Endodermal cell (in vitro differentiated cells): Measurements from ENCODE around the gene PYCR2. TPM values are rescaled to one million over a fixed set of nuclear protein-coding genes. Genes with fewer than 3 reads are reported as not detected.

Source experiments
- DNase-seq: peaks from one replicate; pipeline ENCODE4 v3.0.0-alpha.2; 2017
- H3K27ac ChIP-seq: 2 replicates; pipeline ENCODE4 v1.5.1; 2013; ENCODE audit warnings: mild to moderate bottlenecking, low read depth, low read length, moderate library complexity
- H3K27me3 ChIP-seq: 2 replicates; pipeline ENCODE4 v1.6.1; 2013; ENCODE audit warnings: mild to moderate bottlenecking, low read length, moderate library complexity; ENCODE audit not compliant: insufficient read depth, control insufficient read depth, poor library complexity, severe bottlenecking
- H3K36me3 ChIP-seq: 2 replicates; pipeline ENCODE4 v1.7.0; 2013; ENCODE audit warnings: mild to moderate bottlenecking, low read length, moderate library complexity; ENCODE audit not compliant: control insufficient read depth, insufficient read depth
- H3K4me1 ChIP-seq: one replicate; pipeline ENCODE4 v1.7.0; 2013; ENCODE audit warnings: low read length; ENCODE audit not compliant: control insufficient read depth, insufficient read depth
- H3K4me3 ChIP-seq: 2 replicates; pipeline ENCODE4 v1.5.1; 2013; ENCODE audit warnings: mild to moderate bottlenecking, low read length, moderate library complexity
- H3K9ac ChIP-seq: 2 replicates; pipeline ENCODE4 v1.6.1; 2013; ENCODE audit warnings: mild to moderate bottlenecking, low read length, moderate library complexity; ENCODE audit not compliant: poor library complexity, severe bottlenecking; ENCODE audit errors: extremely low read depth
- H3K9me3 ChIP-seq: 2 replicates; pipeline ENCODE4 v1.6.1; 2013; ENCODE audit warnings: mild to moderate bottlenecking, low read length, moderate library complexity; ENCODE audit not compliant: control insufficient read depth
- H3K27ac Mint-ChIP-seq: 2 replicates; pipeline ENCODE4 v1.8.0; 2020; ENCODE audit warnings: mixed read lengths
- H3K27me3 Mint-ChIP-seq: 2 replicates; pipeline ENCODE4 v1.8.0; 2021; ENCODE audit warnings: mild to moderate bottlenecking, mixed read lengths; ENCODE audit not compliant: insufficient read depth
- H3K36me3 Mint-ChIP-seq: 2 replicates; pipeline ENCODE4 v1.8.0; 2020; ENCODE audit warnings: low read depth, mixed read lengths
- H3K4me1 Mint-ChIP-seq: 2 replicates; pipeline ENCODE4 v1.8.0; 2020; ENCODE audit warnings: mixed read lengths
- H3K4me3 Mint-ChIP-seq: 2 replicates; pipeline ENCODE4 v1.8.0; 2020; ENCODE audit warnings: mild to moderate bottlenecking, moderate library complexity, mixed read lengths
- H3K9me3 Mint-ChIP-seq: 2 replicates; pipeline ENCODE4 v1.8.0; 2020; ENCODE audit warnings: mild to moderate bottlenecking, mixed read lengths
- WGBS, 2 experiments: methylation state at CpG; one replicate each; pipeline versions ENCODE4 v1.1.5 to v1.1.7; 2013; ENCODE audit warnings: missing lambda C conversion rate in 2 of 2, mixed read lengths in 1 of 2; ENCODE audit not compliant: insufficient coverage in 1 of 2, insufficient read length in 1 of 2; 5-methylcytosine and 5-hydroxymethylcytosine counted together
- total RNA-seq, 2 donors: library from RNA; stranded (reverse); fragmentation: NEBNext Ultra II Directional in 1 of 2; extraction: Animal tissue kit (Norgen Biotek cat#: 25700) in 1 of 2; gene quantifications; 2 replicates in 1 of 2; 3 replicates in 1 of 2; pipeline ENCODE4 v1.2.1, GENCODE V29; 2021
- TF ChIP-seq, protein P1 (sequence below): fragments of 200-600 bp; sonication (generic); conservative IDR thresholded peaks from 2 replicates; pipeline ENCODE4 v1.5.0; 2021; ENCODE audit warnings: antibody characterized with exemption, mild to moderate bottlenecking

PYCR2 gene
- total RNA-seq, 2 donors from 2014 or later: 94.5 to 101 TPM

DNA sequence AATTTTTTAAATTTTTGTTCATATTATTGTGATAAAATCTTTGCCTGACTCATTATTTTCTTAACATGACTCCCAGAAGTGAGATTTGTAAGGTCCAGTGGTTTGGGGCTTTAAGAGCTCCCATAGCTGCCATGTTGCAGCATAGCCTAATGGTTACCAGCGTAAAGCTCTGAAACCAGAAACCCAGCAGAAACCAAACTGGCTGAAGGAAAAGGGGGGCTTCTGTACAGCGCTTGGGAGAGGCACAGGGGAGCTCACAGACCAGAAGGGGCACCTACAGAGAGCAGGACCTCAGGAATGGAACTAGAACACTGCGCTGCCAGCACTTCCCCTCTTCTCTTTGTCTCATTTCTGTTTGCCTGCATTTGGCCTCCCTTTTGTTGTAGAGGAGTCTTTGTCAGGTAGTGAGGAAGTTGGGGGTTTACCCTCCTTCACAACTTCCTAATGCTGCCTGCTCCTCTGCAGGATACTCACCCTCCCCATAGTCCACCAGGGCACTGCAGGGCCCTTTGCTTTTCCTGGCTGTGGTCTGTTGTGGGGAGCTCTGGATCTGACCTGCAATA lies 2.6 kb upstream of the PYCR2 start:
- Histone ChIP-seq H3K4me3 (no peak overlapping the region), H3K9ac (no peak overlapping the region), H3K9me3 (no peaks in the 10 kb centered on the region), H3K36me3 (peaks cover 15% of the 10 kb centered on the region), H3K27ac (no peak overlapping the region), H3K4me1 (peaks cover 7% of the 10 kb centered on the region), H3K27me3 (no peaks in the 10 kb centered on the region)
- Mint-ChIP-seq H3K27ac (no peak overlapping the region), H3K36me3 (peaks cover 8% of the 10 kb centered on the region), H3K9me3 (no peaks in the 10 kb centered on the region), H3K4me1 (peaks cover 27% of the 10 kb centered on the region), H3K27me3 (no peaks in the 10 kb centered on the region), H3K4me3 (no peak overlapping the region)
- WGBS, 2 experiments: 88 to 93% methylated on average over 1 to 3 of the region's 3 CpGs
- DNase-seq: peak; percentile 44
- TF ChIP-seq, protein P1, sequence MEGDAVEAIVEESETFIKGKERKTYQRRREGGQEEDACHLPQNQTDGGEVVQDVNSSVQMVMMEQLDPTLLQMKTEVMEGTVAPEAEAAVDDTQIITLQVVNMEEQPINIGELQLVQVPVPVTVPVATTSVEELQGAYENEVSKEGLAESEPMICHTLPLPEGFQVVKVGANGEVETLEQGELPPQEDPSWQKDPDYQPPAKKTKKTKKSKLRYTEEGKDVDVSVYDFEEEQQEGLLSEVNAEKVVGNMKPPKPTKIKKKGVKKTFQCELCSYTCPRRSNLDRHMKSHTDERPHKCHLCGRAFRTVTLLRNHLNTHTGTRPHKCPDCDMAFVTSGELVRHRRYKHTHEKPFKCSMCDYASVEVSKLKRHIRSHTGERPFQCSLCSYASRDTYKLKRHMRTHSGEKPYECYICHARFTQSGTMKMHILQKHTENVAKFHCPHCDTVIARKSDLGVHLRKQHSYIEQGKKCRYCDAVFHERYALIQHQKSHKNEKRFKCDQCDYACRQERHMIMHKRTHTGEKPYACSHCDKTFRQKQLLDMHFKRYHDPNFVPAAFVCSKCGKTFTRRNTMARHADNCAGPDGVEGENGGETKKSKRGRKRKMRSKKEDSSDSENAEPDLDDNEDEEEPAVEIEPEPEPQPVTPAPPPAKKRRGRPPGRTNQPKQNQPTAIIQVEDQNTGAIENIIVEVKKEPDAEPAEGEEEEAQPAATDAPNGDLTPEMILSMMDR: no peak

DNA sequence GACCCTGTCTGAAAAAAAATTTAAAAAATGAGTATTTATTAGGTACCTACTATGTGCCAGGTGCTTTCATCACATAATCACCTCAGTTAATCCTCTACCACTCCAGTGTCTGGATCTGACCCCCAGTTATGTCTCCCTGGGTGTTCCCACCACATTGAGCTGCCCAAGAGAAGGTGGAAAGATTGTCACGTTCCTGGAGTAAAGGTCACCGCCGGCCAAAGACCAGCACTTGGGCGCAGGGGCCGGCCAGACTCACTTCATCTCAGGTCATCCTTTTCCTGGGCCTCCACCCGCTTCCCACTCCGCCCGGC lies 714 bp downstream of the PYCR2 start:
- Mint-ChIP-seq H3K27me3 (no peaks in the 10 kb centered on the region), H3K9me3 (no peaks in the 10 kb centered on the region), H3K36me3 (peaks cover 39% of the 10 kb centered on the region), H3K27ac (peak overlapping the region; percentile 94), H3K4me1 (peaks cover 28% of the 10 kb centered on the region), H3K4me3 (peak overlapping the region; percentile 95)
- 9 to 12% methylated on average over 7 to 8 of the region's 8 CpGs for WGBS, 2 experiments
- H3K27ac ChIP-seq: peak overlapping the region; percentile 90
- peak overlapping the region; percentile 92 for H3K4me3 ChIP-seq
- TF ChIP-seq, protein P1: no peak
- peaks cover 17% of the 10 kb centered on the region for H3K4me1 ChIP-seq
- H3K9me3 ChIP-seq: no peaks in the 10 kb centered on the region
- H3K9ac ChIP-seq: peak overlapping the region; percentile 85
- no peaks in the 10 kb centered on the region for H3K27me3 ChIP-seq
- peaks cover 47% of the 10 kb centered on the region for H3K36me3 ChIP-seq
- DNase-seq: no peak

DNA sequence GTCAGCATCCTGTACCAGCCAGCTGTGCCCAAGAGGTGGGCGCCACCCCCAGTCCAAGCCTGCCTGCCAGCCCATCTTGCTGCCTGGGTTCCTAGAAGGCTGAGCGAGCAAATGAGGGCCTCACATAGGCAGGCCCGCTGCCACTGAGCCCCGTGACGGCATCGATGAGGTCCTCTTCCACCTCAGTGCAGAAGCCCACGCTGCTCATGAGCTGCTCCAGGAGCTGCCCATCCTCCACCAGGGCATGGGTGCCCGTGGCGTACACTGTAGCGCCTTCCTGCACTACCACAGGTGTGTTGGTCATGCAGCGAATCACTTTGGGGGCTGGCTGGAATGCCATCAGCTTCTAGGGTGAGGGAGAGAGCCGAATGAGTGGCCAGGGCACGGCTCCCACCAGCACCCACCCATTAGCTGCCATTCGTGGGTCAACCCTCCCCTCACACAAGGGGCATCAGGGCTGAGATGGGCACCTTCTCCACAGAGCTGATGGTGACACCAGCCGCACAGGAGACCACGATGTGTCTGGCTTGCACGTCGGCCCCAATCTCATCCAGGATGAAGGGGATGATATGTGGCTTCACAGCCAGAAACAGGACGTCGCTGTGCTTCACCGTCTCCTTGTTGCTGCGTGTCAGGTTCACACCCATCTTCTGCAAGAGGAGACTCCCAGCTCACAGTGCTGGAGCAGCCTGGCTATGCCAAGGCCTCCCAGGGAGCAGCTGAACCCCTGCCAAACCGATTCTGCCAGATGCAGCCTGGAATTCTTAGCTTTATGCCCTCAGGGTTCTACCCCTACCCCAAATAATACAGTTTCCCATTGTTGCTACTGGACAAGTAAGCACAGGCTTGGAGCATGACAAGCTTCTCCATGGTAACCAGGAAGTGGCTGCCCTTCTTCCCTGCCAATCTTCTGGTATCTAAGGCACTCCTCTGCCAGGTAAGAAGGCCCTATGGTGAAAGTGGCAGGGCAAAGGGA lies 2.0 kb downstream of the PYCR2 start:
- Mint-ChIP-seq H3K36me3 (peaks cover 50% of the 10 kb centered on the region), H3K27me3 (no peaks in the 10 kb centered on the region), H3K4me1 (peaks cover 26% of the 10 kb centered on the region), H3K27ac (no peak overlapping the region), H3K4me3 (peak overlapping the region; percentile 95), H3K9me3 (no peaks in the 10 kb centered on the region)
- WGBS, 2 experiments: 95 to 98% methylated on average over 15 to 23 of the region's 23 CpGs
- peak overlapping the region; percentile 92 for H3K4me3 ChIP-seq
- H3K9ac ChIP-seq: peak overlapping the region; percentile 23
- H3K27ac ChIP-seq: no peak overlapping the region
- H3K9me3 ChIP-seq: no peaks in the 10 kb centered on the region
- H3K36me3 ChIP-seq: peaks cover 49% of the 10 kb centered on the region
- TF ChIP-seq, protein P1: no peak
- H3K4me1 ChIP-seq: peaks cover 17% of the 10 kb centered on the region
- no peaks in the 10 kb centered on the region for H3K27me3 ChIP-seq
- DNase-seq: no peak
